ENCODE data around the gene WIPI1.
"Not testable (repeated sequence)": the region's sequence is repeated elsewhere in the genome, so short reads cannot be mapped to it uniquely, and the experiment has no call there.

Gene WIPI1

GRCh38 chr17:68391561-68392268 lies 65.6 kb downstream of the WIPI1 start:
- no peak for DNase-seq (ENCODE audit: low read depth)
- H3K4me3 ChIP-seq (ENCODE audit: low read depth, low read length), result no peak overlapping the region

- peak; percentile 66 for DNase-seq (ENCODE audit: low read depth)
- H3K4me3 ChIP-seq (ENCODE audit: low read depth, low read length), result no peak overlapping the region
Measured at GRCh38 chr17:68390888-68391545, 66.3 kb downstream of the WIPI1 start.

- DNase-seq (ENCODE audit: low read depth), result no peak
- no peak overlapping the region for H3K4me3 ChIP-seq (ENCODE audit: low read depth, low read length)
Measured at GRCh38 chr17:68389041-68389440, 68.3 kb downstream of the WIPI1 start.

- no peak for DNase-seq (ENCODE audit: low read depth)
- H3K4me3 ChIP-seq (ENCODE audit: low read depth, low read length), result no peak overlapping the region
Measured at GRCh38 chr17:68387435-68388218, 69.7 kb downstream of the WIPI1 start.

- no peak overlapping the region for H3K4me3 ChIP-seq (ENCODE audit: low read depth, low read length)
- no peak for DNase-seq (ENCODE audit: low read depth)
Measured at GRCh38 chr17:68385490-68386215, 71.6 kb downstream of the WIPI1 start.

- no peak overlapping the region for H3K4me3 ChIP-seq (ENCODE audit: low read depth, low read length)
- DNase-seq (ENCODE audit: low read depth), result no peak
Measured at GRCh38 chr17:68384941-68385340, 72.4 kb downstream of the WIPI1 start.

- H3K4me3 ChIP-seq (ENCODE audit: low read depth, low read length), result no peak overlapping the region
- DNase-seq (ENCODE audit: low read depth), result no peak
Measured at GRCh38 chr17:68384471-68384870, 72.8 kb downstream of the WIPI1 start.

GRCh38 chr17:68383443-68384321 lies 73.6 kb downstream of the WIPI1 start:
- H3K4me3 ChIP-seq (ENCODE audit: low read depth, low read length), result no peak overlapping the region
- peak; percentile 66 for DNase-seq (ENCODE audit: low read depth)

- no peak overlapping the region for H3K4me3 ChIP-seq (ENCODE audit: low read depth, low read length)
- no peak for DNase-seq (ENCODE audit: low read depth)
Measured at GRCh38 chr17:68383120-68383442, 74.2 kb downstream of the WIPI1 start.

GRCh38 chr17:68382582-68383085 lies 74.7 kb downstream of the WIPI1 start:
- H3K4me3 ChIP-seq (ENCODE audit: low read depth, low read length), result no peak overlapping the region
- no peak for DNase-seq (ENCODE audit: low read depth)

- DNase-seq (ENCODE audit: low read depth), result peak; percentile 87
- no peak overlapping the region for H3K4me3 ChIP-seq (ENCODE audit: low read depth, low read length)
Measured at GRCh38 chr17:68381076-68381900, 76.0 kb downstream of the WIPI1 start.

GRCh38 chr17:68379692-68380677 lies 77.3 kb downstream of the WIPI1 start:
- DNase-seq (ENCODE audit: low read depth), result no peak
- no peak overlapping the region for H3K4me3 ChIP-seq (ENCODE audit: low read depth, low read length)

GRCh38 chr17:68379177-68379510 lies 78.2 kb downstream of the WIPI1 start:
- no peak overlapping the region for H3K4me3 ChIP-seq (ENCODE audit: low read depth, low read length)
- DNase-seq (ENCODE audit: low read depth), result no peak

GRCh38 chr17:68378268-68379176 lies 78.8 kb downstream of the WIPI1 start:
- DNase-seq (ENCODE audit: low read depth), result peak; percentile 96
- peak overlapping the region; percentile 3 for H3K4me3 ChIP-seq (ENCODE audit: low read depth, low read length)

GRCh38 chr17:68377771-68378267 lies 79.5 kb downstream of the WIPI1 start:
- peak overlapping the region; percentile 3 for H3K4me3 ChIP-seq (ENCODE audit: low read depth, low read length)
- no peak for DNase-seq (ENCODE audit: low read depth)

GRCh38 chr17:68376178-68376577 lies 81.1 kb downstream of the WIPI1 start:
- DNase-seq (ENCODE audit: low read depth); H3K4me3 ChIP-seq (ENCODE audit: low read depth, low read length): not testable (repeated sequence)
